ENCODE data around the gene MACROD2.

MACROD2 gene

DNA sequence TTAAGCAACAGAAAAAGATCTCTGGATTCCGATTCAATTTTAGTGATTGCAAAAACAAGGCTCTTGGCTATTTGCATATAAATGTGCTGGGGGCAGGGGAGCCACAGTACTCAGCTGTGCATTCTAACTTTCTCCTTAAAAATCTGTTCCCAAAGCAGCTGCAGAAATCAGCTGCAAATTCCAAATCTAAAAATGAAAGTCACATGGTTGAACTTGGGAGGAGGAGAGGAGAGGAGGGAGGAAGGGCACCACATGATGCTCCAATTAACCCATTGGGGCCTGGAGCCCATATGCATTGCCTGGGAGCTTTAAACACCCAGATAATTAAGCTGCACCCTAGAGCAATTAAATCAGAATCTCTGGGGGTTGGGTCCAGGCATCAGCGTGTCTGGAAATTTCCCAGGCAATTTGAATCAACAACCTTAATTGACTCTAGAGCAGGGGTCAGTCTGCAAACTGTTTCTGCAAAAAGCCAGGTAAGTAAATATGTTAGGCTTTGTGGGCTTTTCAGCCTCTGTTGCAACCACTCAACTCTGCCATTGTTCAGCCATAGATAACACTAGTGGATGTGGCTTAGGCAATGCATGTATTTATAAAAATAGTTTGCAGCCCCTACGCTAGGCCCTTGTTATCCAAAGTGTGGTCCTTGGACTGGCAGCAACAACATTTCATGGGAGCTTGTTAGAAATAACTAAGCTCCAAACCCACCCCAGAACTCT is 2069.8 kb downstream of the MACROD2 start:
- no peak for ATAC-seq

DNA sequence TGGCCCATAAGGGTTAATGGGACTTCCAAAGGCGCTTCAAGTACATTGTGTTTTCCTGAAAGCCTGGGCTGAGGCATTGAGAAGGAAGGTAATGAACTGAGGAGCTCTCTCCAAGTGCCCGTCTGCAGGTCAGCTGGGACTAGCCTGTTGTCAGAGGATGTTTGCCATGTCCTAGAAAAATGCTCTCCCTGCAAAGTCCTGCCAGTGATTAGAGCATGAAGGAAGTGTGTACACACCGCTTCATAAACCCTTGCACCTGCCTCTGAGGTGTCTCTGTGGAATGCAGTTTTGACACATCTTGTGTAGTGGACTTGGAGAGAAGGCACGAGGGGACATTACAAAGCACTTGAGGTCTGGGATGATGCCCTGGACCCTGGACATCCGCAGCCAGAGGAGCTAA is 2071.3 kb downstream of the MACROD2 start:
- TF ChIP-seq, protein P1, sequence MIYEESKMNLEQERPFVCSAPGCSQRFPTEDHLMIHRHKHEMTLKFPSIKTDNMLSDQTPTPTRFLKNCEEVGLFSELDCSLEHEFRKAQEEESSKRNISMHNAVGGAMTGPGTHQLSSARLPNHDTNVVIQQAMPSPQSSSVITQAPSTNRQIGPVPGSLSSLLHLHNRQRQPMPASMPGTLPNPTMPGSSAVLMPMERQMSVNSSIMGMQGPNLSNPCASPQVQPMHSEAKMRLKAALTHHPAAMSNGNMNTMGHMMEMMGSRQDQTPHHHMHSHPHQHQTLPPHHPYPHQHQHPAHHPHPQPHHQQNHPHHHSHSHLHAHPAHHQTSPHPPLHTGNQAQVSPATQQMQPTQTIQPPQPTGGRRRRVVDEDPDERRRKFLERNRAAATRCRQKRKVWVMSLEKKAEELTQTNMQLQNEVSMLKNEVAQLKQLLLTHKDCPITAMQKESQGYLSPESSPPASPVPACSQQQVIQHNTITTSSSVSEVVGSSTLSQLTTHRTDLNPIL (CRISPR knock-in tag; IDR thresholded peaks at IDR 0.05; ENCODE audit: low read depth) = no peak
- no peak for TF ChIP-seq ZC3H10 (CRISPR knock-in tag; IDR thresholded peaks at IDR 0.05)
- TF ChIP-seq, protein P2, sequence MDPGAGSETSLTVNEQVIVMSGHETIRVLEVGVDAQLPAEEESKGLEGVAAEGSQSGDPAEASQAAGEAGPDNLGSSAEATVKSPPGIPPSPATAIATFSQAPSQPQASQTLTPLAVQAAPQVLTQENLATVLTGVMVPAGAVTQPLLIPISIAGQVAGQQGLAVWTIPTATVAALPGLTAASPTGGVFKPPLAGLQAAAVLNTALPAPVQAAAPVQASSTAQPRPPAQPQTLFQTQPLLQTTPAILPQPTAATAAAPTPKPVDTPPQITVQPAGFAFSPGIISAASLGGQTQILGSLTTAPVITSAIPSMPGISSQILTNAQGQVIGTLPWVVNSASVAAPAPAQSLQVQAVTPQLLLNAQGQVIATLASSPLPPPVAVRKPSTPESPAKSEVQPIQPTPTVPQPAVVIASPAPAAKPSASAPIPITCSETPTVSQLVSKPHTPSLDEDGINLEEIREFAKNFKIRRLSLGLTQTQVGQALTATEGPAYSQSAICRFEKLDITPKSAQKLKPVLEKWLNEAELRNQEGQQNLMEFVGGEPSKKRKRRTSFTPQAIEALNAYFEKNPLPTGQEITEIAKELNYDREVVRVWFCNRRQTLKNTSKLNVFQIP (CRISPR knock-in tag; IDR thresholded peaks at IDR 0.05; ENCODE audit: borderline replicate concordance, low read depth) = no peak
- TF ChIP-seq, protein P3, sequence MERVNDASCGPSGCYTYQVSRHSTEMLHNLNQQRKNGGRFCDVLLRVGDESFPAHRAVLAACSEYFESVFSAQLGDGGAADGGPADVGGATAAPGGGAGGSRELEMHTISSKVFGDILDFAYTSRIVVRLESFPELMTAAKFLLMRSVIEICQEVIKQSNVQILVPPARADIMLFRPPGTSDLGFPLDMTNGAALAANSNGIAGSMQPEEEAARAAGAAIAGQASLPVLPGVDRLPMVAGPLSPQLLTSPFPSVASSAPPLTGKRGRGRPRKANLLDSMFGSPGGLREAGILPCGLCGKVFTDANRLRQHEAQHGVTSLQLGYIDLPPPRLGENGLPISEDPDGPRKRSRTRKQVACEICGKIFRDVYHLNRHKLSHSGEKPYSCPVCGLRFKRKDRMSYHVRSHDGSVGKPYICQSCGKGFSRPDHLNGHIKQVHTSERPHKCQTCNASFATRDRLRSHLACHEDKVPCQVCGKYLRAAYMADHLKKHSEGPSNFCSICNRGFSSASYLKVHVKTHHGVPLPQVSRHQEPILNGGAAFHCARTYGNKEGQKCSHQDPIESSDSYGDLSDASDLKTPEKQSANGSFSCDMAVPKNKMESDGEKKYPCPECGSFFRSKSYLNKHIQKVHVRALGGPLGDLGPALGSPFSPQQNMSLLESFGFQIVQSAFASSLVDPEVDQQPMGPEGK (CRISPR knock-in tag; IDR thresholded peaks at IDR 0.05; ENCODE audit: borderline replicate concordance) = no peak
- TF ChIP-seq SNAI2 (CRISPR knock-in tag; IDR thresholded peaks at IDR 0.05) = no peak
- ATAC-seq = no peak

More for the DNA sequence above, 2069.8 kb downstream of the MACROD2 start:
- TF ChIP-seq ZC3H10 (CRISPR knock-in tag; IDR thresholded peaks at IDR 0.05) (no peak), ARNTL (CRISPR knock-in tag; IDR thresholded peaks at IDR 0.05; ENCODE audit: borderline replicate concordance, low read depth) (no peak)

DNA sequence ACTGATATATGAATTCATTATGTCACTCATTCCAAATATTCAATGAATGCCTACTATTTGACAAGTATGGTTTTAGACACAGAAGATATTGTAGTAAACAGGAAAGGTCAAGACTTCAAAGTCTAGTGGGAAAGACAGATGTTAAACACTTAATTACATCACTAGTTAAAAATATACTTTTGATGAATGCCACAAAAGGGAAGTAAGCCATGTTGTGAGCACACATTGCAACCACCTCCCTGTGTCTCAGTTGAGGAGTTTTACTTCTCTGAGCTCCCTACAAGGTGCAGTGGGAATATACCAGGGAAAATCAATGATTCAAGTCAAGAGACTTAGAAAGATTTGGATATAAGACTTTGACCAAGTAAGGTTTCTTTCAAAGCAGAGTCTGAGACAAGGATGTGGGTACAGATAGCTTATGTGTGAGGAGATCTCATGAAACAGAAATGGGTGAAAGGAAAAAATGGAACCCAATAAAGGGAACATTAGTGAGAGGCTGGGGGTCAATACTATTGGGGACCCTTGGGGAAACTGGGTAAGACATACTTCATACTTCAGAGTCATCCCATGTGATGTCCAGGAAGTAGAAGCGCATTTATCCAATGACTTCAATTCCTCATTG is 2074.2 kb downstream of the MACROD2 start:
- no peak for TF ChIP-seq ZNF565 (CRISPR knock-in tag; conservative IDR thresholded peaks at IDR 0.05; ENCODE audit: low read depth)
- no peak for ATAC-seq

DNA sequence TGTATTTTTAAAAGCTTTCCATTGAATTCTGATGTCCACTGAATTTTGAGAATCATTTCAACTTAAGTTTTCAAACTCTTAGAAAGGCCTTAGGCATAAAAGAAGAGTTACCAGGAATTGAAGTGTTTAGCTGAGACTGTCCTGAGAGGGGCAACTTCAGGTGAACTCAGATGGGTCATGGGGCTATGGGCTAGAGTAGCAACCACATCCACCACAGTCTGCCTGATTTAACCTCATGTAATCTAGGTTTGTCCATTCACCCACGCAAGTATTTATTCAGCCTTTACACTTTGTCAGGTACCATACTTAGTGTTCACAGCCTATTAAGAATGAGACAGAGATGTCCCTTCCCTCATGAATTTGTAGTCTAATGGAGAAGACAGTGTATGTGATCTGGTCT is 2076.9 kb downstream of the MACROD2 start:
- no peak for ATAC-seq
- TF ChIP-seq GLIS3 (CRISPR knock-in tag; IDR thresholded peaks at IDR 0.05) (no peak), ZNF565 (CRISPR knock-in tag; conservative IDR thresholded peaks at IDR 0.05; ENCODE audit: low read depth) (no peak), OSR1 (CRISPR knock-in tag; IDR thresholded peaks at IDR 0.05) (no peak), ZFP30 (CRISPR knock-in tag; IDR thresholded peaks at IDR 0.05) (no peak), TOX (CRISPR knock-in tag; IDR thresholded peaks at IDR 0.05; ENCODE audit: borderline replicate concordance) (no peak), ZFP3 (CRISPR knock-in tag; IDR thresholded peaks at IDR 0.05) (no peak), ESRRG (CRISPR knock-in tag; IDR thresholded peaks at IDR 0.05) (no peak), ZC3H10 (CRISPR knock-in tag; IDR thresholded peaks at IDR 0.05) (no peak)
- TF ChIP-seq, protein P2 (CRISPR knock-in tag; IDR thresholded peaks at IDR 0.05; ENCODE audit: borderline replicate concordance, low read depth) = no peak
- TF ChIP-seq, protein P1 (CRISPR knock-in tag; IDR thresholded peaks at IDR 0.05; ENCODE audit: low read depth) = no peak

DNA sequence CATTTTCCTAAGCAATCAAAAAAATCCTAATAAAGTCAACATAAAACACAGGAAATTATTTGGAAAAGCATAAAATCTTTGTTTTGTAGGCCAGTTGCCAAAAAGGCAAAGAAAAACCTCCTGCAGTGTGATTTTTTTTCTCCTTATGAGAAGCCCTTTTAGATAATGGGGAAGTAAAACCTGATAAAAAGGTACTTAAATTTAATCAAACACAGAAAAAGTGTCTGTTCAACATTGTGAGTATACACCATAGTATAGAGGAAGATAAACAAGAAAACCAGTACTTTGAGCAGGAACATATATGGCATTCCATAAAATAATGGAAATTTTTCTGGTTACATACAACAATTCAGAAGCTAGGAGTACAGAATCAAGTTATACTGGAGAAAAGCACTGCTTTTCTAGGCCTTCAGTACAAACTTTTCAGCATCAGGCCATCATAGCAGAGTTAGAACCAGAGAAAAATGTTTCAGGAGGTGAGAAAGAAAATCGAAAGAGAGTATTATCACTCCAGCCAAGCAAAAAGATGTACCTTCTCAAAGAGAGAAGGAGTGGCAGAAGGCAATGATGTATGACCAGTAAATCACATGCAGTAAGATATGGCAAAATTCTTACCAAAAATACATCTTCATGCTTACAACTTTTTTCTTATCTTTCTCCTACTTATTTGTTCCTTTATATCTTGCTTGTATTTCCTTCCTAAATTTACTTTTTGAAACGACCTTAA is 2083.0 kb downstream of the MACROD2 start:
- TF ChIP-seq TCF4 (CRISPR knock-in tag; IDR thresholded peaks at IDR 0.05; ENCODE audit: borderline replicate concordance) = no peak
- TF ChIP-seq ARNTL (CRISPR knock-in tag; IDR thresholded peaks at IDR 0.05; ENCODE audit: borderline replicate concordance, low read depth) = no peak
- TF ChIP-seq RARB (CRISPR knock-in tag; IDR thresholded peaks at IDR 0.05) = no peak
- TF ChIP-seq, protein P1 (CRISPR knock-in tag; IDR thresholded peaks at IDR 0.05; ENCODE audit: low read depth) = no peak
- no peak for TF ChIP-seq ZNF8 (CRISPR knock-in tag; IDR thresholded peaks at IDR 0.05)
- ATAC-seq = no peak
